ENCODE results near the gene TOPBP1.

- TF ChIP-seq CTCF (IDR thresholded peaks at IDR 0.05; ENCODE audit: insufficient read depth, low read length, poor library complexity, severe bottlenecking) (no peak), EZH2phosphoT487 (conservative IDR thresholded peaks at IDR 0.05; ENCODE audit: low read length) (no peak)
Measured at GRCh38 chr3:133699903-133700302, 38.2 kb upstream of the TOPBP1 start.

All from SU-DHL-6 (cell line).